Uterus (tissue), 2 donors: ENCODE data around the gene PRELID1.

ENCODE experiments used
- POLR2A ChIP-seq, 2 donors: fragments of 450-650 bp; IDR thresholded peaks; one replicate each; pipeline ENCODE4 v1.6.1; 2016; ENCODE audit warnings: antibody characterized with exemption in 2 of 2, mild to moderate bottlenecking in 1 of 2, moderate library complexity in 1 of 2
- TF ChIP-seq, protein P1 (sequence below), 4 experiments: fragments of 200-600 bp in 2 of 4; fragments of 450-650 bp in 2 of 4; sonication (generic) in 2 of 4; IDR thresholded peaks; one replicate each; pipeline ENCODE4 v1.5.1; 2016 to 2019; ENCODE audit warnings: antibody characterized with exemption in 4 of 4, mild to moderate bottlenecking in 2 of 4, moderate library complexity in 1 of 4

GRCh38 chr5:177304392-177305119 is 957 bp downstream of the PRELID1 start:
- TF ChIP-seq, protein P1, sequence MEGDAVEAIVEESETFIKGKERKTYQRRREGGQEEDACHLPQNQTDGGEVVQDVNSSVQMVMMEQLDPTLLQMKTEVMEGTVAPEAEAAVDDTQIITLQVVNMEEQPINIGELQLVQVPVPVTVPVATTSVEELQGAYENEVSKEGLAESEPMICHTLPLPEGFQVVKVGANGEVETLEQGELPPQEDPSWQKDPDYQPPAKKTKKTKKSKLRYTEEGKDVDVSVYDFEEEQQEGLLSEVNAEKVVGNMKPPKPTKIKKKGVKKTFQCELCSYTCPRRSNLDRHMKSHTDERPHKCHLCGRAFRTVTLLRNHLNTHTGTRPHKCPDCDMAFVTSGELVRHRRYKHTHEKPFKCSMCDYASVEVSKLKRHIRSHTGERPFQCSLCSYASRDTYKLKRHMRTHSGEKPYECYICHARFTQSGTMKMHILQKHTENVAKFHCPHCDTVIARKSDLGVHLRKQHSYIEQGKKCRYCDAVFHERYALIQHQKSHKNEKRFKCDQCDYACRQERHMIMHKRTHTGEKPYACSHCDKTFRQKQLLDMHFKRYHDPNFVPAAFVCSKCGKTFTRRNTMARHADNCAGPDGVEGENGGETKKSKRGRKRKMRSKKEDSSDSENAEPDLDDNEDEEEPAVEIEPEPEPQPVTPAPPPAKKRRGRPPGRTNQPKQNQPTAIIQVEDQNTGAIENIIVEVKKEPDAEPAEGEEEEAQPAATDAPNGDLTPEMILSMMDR (IDR thresholded peaks at IDR 0.05), result no peak
- no peak for TF ChIP-seq POLR2A (IDR thresholded peaks at IDR 0.05)
